HG02981 (cell line): ENCODE measurements around the gene CCND3.

ENCODE experiments used
- ATAC-seq: cut with Tn5 transposase; IDR thresholded peaks from one replicate; pipeline ENCODE4 v1.9.1; 2021; ENCODE audit warnings: mild to moderate bottlenecking, moderate library complexity; ENCODE audit not compliant: unreplicated experiment

Gene CCND3

DNA sequence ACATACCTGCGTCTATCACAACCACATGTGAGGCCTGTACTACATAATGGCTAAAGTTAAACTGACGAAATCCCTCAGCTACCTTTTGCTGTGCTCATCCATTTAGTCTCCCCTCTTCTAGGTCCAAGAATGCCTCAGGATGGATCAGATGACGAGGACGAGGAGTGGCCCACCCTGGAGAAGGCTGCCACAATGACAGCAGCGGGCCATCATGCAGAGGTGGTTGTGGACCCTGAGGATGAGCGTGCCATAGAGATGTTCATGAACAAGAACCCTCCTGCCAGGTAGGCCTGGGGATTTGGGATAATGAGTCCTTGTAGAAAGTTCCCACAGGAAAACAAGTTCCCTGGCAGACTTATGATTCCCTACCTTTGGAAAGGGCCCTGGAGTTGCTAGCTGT is 14.4 kb downstream of the CCND3 start:
- no peak for ATAC-seq

DNA sequence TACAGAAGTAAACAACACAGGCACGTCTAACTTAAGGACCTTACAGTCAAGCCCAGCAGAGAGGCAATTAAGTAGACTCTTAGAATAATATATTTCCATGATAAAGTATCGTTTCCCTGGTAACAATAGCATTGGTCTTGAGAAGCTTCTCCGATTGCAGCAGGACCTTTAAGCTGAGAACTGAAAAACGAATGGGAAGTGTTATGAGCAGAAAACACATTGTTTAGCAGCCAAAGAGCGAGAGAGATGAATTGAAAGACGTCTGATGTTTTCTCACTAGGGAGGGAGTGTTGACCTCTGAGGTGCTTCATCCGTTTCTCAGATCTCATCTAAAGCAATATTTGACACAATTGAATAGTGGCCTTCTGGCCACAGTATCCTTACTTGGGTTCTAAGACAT is 19.5 kb downstream of the CCND3 start:
- no peak for ATAC-seq

- ATAC-seq = no peak
These were observed 20.0 kb downstream of the CCND3 start for GRCh38 chr6:41921712-41921998.

DNA sequence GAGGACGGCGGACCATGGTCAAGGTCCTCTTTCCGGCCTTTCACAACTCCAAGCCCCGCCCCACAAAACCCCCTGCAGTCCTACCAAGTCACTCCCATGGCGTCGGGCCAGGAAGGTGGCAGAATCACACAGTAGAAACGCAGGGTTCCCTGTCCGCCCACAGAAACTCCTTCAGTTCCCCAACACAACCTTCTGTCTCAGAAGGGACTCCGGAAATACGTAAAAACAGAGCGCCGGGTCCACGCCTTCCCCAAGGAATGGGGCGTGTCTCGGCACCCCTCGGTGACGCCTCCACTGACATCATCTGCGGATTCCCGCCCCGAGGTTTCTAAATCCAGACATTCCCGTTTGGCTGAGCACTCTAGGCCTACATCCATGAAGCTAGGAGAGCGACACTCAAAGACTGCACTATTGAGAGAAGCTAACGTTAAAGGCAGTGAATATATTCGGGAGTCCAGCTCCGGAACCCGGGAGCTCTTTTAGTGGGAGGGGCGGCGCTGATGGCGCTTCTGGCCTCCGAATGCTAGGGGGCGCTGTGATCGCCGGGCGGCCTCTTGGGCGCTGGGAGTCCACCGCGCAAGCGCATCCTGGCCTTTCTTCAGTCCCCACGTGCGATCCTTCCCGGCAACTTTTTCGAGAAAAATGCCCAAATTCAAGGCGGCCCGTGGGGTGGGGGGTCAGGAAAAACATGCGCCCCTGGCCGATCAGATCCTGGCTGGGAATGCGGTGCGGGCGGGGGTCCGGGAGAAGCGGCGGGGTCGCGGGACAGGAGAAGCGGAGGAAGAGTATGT is 20.5 kb downstream of the CCND3 start, which contains the start of the genes BYSL and MED20:
TSS of gene BYSL (plus strand) at position 579 of the 791 bp plus-strand sequence. CDS start at position 643, 64 bp downstream.
TSS of gene MED20 (minus strand) at position 219 of the 791 bp plus-strand sequence. CDS start at position 98, 121 bp downstream.
- ATAC-seq = peak; percentile 81

DNA sequence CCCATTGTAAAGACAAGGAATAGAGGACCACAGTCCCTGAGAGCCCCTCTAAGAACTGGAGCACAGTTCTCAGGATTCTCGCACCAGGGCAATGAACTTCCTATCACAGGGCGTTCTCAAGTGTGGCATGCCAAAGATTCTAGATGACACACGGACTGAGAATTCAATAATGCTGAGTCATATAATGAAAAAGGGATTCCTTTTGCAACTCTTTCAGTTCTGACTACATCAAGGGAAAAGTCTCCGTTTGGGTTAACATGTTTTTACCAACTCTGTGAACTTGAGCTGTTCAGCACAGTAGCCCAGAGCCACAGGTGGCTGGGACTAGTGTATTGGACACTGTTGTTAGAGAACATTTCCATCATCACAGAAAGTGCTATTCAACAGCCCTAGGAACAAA is 24.1 kb downstream of the CCND3 start:
- no peak for ATAC-seq

GRCh38 chr6:41914869-41915530 is 26.6 kb downstream of the CCND3 start:
- ATAC-seq = no peak

- ATAC-seq = no peak
These were observed 27.3 kb downstream of the CCND3 start for GRCh38 chr6:41914343-41914742.

DNA sequence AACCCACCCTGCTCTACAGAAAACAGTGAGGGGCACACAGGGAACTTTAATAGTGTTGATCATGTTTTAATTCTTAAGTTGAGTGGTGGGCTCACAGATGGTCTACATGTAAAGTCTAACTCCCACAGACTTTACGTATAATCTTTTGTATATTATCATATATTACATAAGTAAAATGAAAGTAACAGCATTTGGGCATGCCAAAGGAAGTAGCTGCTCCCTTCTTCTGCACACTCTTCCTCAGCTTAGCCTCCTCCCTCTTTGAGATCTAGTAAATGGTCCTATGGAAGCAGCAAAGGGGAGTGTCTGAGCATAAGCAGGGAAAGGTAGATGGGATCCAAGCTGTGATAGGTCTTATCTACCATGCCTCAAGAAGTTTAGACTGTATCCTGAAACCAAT is 31.9 kb downstream of the CCND3 start:
- no peak for ATAC-seq

- ATAC-seq = no peak
These were observed 39.6 kb downstream of the CCND3 start for GRCh38 chr6:41901882-41902519.

- ATAC-seq = no peak
These were observed 40.7 kb downstream of the CCND3 start for GRCh38 chr6:41900861-41901260.

DNA sequence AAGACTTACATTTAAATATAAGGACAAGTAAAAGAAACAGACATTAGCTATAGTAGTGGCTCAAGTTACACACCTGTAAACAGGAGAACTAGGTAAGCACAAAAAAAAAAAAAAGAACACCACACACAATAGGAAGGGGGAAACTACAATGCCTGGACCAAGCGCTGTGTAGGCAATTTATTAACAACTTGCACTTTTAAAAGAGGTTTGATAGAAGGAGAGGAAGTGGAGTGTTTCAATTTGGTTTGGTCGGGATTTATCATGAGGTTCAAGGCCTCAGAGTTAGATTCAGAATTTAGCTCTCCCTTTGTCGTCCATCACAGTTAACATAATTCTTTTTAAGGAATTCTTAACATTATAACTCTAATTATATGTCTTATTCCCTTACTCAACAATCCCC is 45.3 kb downstream of the CCND3 start:
- ATAC-seq = no peak

DNA sequence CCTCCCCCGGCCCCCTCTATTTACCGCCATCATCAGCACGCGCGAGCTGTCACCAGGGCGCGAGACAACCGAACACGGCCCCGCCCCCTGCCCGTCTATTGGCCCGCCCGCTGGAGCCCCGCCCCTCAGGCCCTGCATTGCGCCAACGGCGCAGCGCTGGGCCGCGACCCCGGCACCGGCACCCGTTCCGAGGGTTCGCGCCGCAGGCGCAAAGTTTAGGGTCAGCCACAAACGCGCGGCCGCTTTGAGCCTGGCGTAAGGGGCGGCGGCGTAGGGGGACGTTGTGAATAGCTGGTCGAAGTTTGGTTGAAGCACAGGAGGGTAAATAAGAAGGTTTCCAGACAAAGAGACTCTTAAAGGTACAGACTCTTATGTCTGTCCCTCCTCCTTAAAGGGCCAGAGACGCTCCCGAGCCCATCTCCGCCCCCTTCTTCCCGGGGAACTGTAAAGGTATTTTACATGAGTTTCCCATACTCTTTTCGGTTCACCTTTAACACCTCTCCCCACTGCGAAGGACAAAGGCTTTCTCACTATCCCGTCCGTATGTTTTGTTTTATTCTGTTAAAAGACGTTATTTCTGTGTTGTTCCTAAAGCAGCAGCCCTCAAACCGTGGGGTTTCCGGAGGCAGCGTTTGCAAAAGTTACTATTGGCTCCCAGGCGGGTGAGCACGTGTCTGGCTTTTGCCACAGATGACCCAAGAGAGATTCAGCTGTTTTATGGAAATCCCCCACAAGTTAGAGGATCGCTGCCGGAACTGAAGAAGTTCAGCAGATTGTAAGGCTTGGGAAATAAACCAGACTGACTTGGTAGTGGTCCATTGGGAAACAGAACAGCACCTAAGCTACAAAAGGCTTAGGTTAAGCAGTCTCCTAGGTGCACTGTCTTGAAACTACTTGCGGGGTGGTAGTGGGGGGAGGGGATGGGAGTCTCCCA is 46.0 kb downstream of the CCND3 start, which contains the start of gene USP49:
TSS of gene USP49 (minus strand) at position 76 of the 934 bp plus-strand sequence. CDS start 88,392 bp downstream, outside the sequence.
- peak; percentile 80 for ATAC-seq

DNA sequence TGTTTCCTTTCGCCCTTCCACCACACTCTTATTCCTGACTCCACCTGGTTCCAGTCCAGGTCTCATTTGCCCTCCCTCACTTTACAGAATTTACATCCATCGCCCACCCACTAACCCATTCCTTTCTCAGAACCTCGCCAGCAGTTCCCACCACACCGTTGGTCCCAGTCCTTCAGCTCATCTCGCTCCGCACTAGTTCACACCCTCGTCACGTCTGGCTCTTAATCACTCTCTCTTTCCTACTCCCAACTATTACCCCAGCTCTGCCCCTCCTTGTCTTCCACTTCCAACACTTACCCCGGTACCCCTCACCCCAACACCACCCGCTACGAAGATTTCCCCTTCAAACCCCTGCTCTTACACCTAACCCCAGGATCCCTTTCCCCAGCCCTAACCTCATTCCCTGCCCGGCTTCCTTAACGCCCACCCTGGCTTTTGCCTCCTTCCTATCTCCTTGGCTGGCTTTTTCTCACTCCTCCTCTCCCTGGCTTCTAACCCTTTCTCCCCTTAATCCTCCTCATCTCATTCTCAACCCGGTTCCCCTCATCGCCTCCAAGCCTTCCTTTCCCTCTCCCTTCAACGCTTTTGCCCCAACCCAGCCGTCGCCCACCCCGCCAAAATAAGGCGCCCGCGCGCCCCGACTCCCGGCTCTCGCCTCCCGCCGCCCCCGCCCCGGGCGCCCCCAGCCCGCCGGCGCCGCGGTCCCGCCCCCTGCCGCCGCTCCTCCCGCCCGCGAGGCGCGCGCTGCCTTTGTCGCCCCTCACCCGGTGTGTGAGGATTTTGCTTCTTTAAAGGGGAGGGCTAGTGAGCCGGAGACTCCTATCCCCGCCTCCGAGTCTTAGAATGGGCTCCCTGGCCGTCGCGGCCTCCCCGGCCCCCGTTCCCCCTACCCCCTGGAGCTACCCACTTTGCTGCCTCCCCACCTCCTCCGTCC is 47.0 kb downstream of the CCND3 start:
- peak; percentile 33 for ATAC-seq

DNA sequence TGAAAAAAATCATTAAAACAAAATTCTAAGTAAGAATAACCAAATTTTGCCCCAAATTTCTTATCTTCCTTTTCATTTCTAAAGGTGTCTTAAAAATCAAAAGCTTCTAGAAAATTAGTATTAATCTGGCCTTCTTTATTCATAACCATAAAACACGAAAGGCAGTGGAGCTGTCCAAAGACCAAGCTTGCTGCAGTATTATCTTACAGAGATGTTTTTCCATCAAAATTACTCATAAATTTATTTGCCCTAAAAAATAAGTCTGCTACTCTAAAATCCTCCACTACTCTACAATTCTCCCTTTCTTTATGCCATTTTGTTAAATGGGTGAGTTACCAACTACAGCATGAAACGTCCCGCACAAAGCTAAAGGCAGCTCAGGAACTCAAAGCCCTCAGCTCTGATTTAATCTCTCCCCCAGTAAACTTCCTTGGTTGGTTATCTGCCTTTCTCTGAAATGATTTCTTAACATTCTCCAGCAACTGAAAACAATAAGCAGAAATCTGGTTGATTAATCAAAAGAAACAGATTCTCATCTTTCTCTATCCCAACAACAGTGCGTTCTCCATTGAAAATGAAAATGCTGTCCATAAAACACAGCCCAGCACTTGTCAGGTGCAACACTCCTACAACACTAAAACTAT is 48.6 kb downstream of the CCND3 start:
- ATAC-seq = no peak

GRCh38 chr6:41887331-41887751 is 54.3 kb downstream of the CCND3 start:
- no peak for ATAC-seq

GRCh38 chr6:41885930-41886329 is 55.7 kb downstream of the CCND3 start:
- no peak for ATAC-seq

DNA sequence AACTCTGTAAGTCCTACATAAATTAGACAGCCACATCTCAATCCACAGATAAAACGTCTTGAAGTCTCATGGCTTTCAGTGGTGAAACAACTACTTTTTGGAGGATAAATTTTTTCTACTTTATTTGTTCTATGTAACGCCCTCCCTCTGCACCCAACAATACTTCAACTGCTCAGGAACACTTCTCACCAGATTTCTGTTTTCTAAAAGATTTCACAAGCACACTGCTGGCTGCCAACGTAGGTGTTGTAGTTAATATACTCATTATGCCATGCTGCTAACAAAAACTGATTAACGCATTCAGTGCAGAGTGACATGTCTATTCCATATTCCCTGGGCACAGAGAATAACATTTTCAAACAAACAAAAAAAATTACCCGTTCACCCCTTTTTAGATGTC is 56.7 kb downstream of the CCND3 start:
- ATAC-seq = no peak
